ENCODE measurements around the gene MYO1H. TPM values are rescaled to one million over a fixed set of nuclear protein-coding genes. Genes with fewer than 3 reads are reported as not detected.

Gene MYO1H
- total RNA-seq, 1 donor from 2014 or later: not detected

GRCh38 chr12:109302358-109302757 is 45.3 kb upstream of the MYO1H start:
- H3K9me3 Mint-ChIP-seq: no peaks in the 10 kb centered on the region
- no peaks in the 10 kb centered on the region for H3K36me3 ChIP-seq
- H3F3A ChIP-seq (ENCODE audit: low read depth): no peaks in the 10 kb centered on the region
- peaks cover 21% of the 10 kb centered on the region for H3K27me3 Mint-ChIP-seq (ENCODE audit: insufficient read depth, low read depth)
- no peaks in the 10 kb centered on the region for H3K79me2 ChIP-seq (ENCODE audit: low read depth)
- no peak overlapping the region for H2AFZ ChIP-seq (replicated peaks)
- no peaks in the 10 kb centered on the region for H3K36me3 Mint-ChIP-seq
- H3K4me1 Mint-ChIP-seq: peaks cover 5% of the 10 kb centered on the region
- no peak overlapping the region for H3K4me2 ChIP-seq
- H3K4me1 ChIP-seq: no peaks in the 10 kb centered on the region
- H3K27ac Mint-ChIP-seq: no peak overlapping the region
- H3K9ac ChIP-seq: no peak overlapping the region
- no peak overlapping the region for H3K27ac ChIP-seq
- H3K27me3 ChIP-seq: peaks cover 21% of the 10 kb centered on the region
- DNase-seq (ENCODE audit: low spot score): no peak
- H3K4me3 ChIP-seq: no peak overlapping the region
- H3K4me3 Mint-ChIP-seq: no peak overlapping the region
- no peaks in the 10 kb centered on the region for H3K9me3 ChIP-seq (ENCODE audit: low read depth)
- no peak for TF ChIP-seq EZH2phosphoT487 (IDR thresholded peaks at IDR 0.05)
- H4K20me1 ChIP-seq (ENCODE audit: low read depth): no peaks in the 10 kb centered on the region

- H3K36me3 Mint-ChIP-seq: no peaks in the 10 kb centered on the region
- Histone ChIP-seq H3K4me2 (no peak overlapping the region), H3K9me3 (ENCODE audit: low read depth) (no peaks in the 10 kb centered on the region), H3K36me3 (no peaks in the 10 kb centered on the region), H3K79me2 (ENCODE audit: low read depth) (no peaks in the 10 kb centered on the region), H3K27ac (no peak overlapping the region), H2AFZ (replicated peaks) (no peak overlapping the region), H3K4me1 (no peaks in the 10 kb centered on the region), H3K9ac (no peak overlapping the region), H3K27me3 (peaks cover 25% of the 10 kb centered on the region), H4K20me1 (ENCODE audit: low read depth) (no peaks in the 10 kb centered on the region), H3F3A (ENCODE audit: low read depth) (no peaks in the 10 kb centered on the region), H3K4me3 (no peak overlapping the region)
- DNase-seq (ENCODE audit: low spot score): no peak
- no peak overlapping the region for H3K27ac Mint-ChIP-seq
- TF ChIP-seq EZH2phosphoT487 (IDR thresholded peaks at IDR 0.05) (no peak), EZH2 (IDR thresholded peaks at IDR 0.05) (no peak)
- H3K9me3 Mint-ChIP-seq: no peaks in the 10 kb centered on the region
- peaks cover 5% of the 10 kb centered on the region for H3K4me1 Mint-ChIP-seq
- no peak overlapping the region for H3K4me3 Mint-ChIP-seq
- H3K27me3 Mint-ChIP-seq (ENCODE audit: insufficient read depth, low read depth): peaks cover 26% of the 10 kb centered on the region
These were observed 44.9 kb upstream of the MYO1H start for GRCh38 chr12:109302770-109303169.

- Histone ChIP-seq H3K4me1 (peaks cover 8% of the 10 kb centered on the region), H3F3A (ENCODE audit: low read depth) (peaks cover 2% of the 10 kb centered on the region), H2AFZ (replicated peaks) (no peak overlapping the region), H3K36me3 (no peaks in the 10 kb centered on the region), H3K27ac (no peak overlapping the region), H3K9ac (no peak overlapping the region), H3K4me2 (no peak overlapping the region), H4K20me1 (ENCODE audit: low read depth) (no peaks in the 10 kb centered on the region), H3K79me2 (ENCODE audit: low read depth) (no peaks in the 10 kb centered on the region), H3K4me3 (no peak overlapping the region), H3K27me3 (peaks cover 42% of the 10 kb centered on the region), H3K9me3 (ENCODE audit: low read depth) (no peaks in the 10 kb centered on the region)
- Mint-ChIP-seq H3K9me3 (no peaks in the 10 kb centered on the region), H3K4me1 (peaks cover 12% of the 10 kb centered on the region), H3K4me3 (no peak overlapping the region), H3K27me3 (ENCODE audit: insufficient read depth, low read depth) (peaks cover 31% of the 10 kb centered on the region), H3K27ac (no peak overlapping the region), H3K36me3 (no peaks in the 10 kb centered on the region)
- TF ChIP-seq EZH2phosphoT487 (IDR thresholded peaks at IDR 0.05): no peak
- TF ChIP-seq CTCF (IDR thresholded peaks at IDR 0.05): no peak
- no peak for TF ChIP-seq EZH2 (IDR thresholded peaks at IDR 0.05)
- DNase-seq (ENCODE audit: low spot score): no peak
These were observed 43.2 kb upstream of the MYO1H start for GRCh38 chr12:109304485-109304884.

GRCh38 chr12:109305547-109305946 is 42.2 kb upstream of the MYO1H start:
- H3K4me3 Mint-ChIP-seq: no peak overlapping the region
- H3K36me3 Mint-ChIP-seq: no peaks in the 10 kb centered on the region
- peaks cover 14% of the 10 kb centered on the region for H3K4me1 ChIP-seq
- DNase-seq (ENCODE audit: low spot score): no peak
- H3K9ac ChIP-seq: no peak overlapping the region
- H3K27me3 Mint-ChIP-seq (ENCODE audit: insufficient read depth, low read depth): peaks cover 33% of the 10 kb centered on the region
- no peak overlapping the region for H2AFZ ChIP-seq (replicated peaks)
- H4K20me1 ChIP-seq (ENCODE audit: low read depth): no peaks in the 10 kb centered on the region
- peaks cover 8% of the 10 kb centered on the region for H3F3A ChIP-seq (ENCODE audit: low read depth)
- no peaks in the 10 kb centered on the region for H3K9me3 ChIP-seq (ENCODE audit: low read depth)
- no peak overlapping the region for H3K27ac Mint-ChIP-seq
- H3K27me3 ChIP-seq: peaks cover 53% of the 10 kb centered on the region
- H3K36me3 ChIP-seq: no peaks in the 10 kb centered on the region
- no peak overlapping the region for H3K4me3 ChIP-seq
- no peak for TF ChIP-seq EZH2 (IDR thresholded peaks at IDR 0.05)
- no peak for TF ChIP-seq EZH2phosphoT487 (IDR thresholded peaks at IDR 0.05)
- TF ChIP-seq CTCF (IDR thresholded peaks at IDR 0.05): no peak
- no peak overlapping the region for H3K4me2 ChIP-seq
- H3K4me1 Mint-ChIP-seq: peaks cover 13% of the 10 kb centered on the region
- no peak overlapping the region for H3K27ac ChIP-seq
- no peaks in the 10 kb centered on the region for H3K9me3 Mint-ChIP-seq
- H3K79me2 ChIP-seq (ENCODE audit: low read depth): no peaks in the 10 kb centered on the region

All from neural progenitor cell (in vitro differentiated cells).